Endothelial cell of umbilical vein (primary cell): Measurements from ENCODE around the gene DYRK1A. TPM values are rescaled to one million over a fixed set of nuclear protein-coding genes. Genes with fewer than 3 reads are reported as not detected.

Source experiments
- BruUV-seq: library from RNA; stranded (reverse); fragments of 400-500 nt; replicated peaks from 2 replicates; lab custom pipeline; 2021; lab: Mats Ljungman, UMichigan
- CTCF ChIA-PET: fragments of 300-600, 350-600 bp; sonication (Branson Sonifier 250); formaldehyde crosslinking; loops from one replicate; lab custom pipeline; 2021; ENCODE audit warnings: antibody characterized with exemption, inconsistent platforms; lab: Charles Lee
- POLR2A ChIA-PET: fragments of 300-600, 350-600 bp; sonication (Branson Sonifier 250); formaldehyde crosslinking; loops from one replicate; lab custom pipeline; 2021; ENCODE audit warnings: antibody characterized with exemption, inconsistent platforms; lab: Charles Lee
- DNase-seq: peaks from one replicate; pipeline ENCODE4 v3.0.0-alpha.2; 2011; ENCODE audit warnings: low read depth, low spot score
- FAIRE-seq: peaks from 2 replicates; lab custom pipeline; 2011; peaks lifted over from hg19 to GRCh38; lab: Jason Lieb, UNC
- H2AFZ ChIP-seq: 2 replicates; pipeline ENCODE4 v1.6.0; 2012; ENCODE audit warnings: low read depth, low read length, control low read depth, inconsistent platforms
- H3K27ac ChIP-seq: 2 replicates; pipeline ENCODE4 v1.5.1; 2011; ENCODE audit warnings: low read depth, mild to moderate bottlenecking, control low read depth, low read length, moderate library complexity; ENCODE audit not compliant: insufficient read depth
- H3K27me3 ChIP-seq, 2 experiments: 2 replicates each; pipeline versions ENCODE4 v1.6.0 to v1.6.1; 2011; ENCODE audit warnings: low read length in 2 of 2, mixed read lengths in 1 of 2; ENCODE audit not compliant: control insufficient read depth in 2 of 2, insufficient read depth in 2 of 2
- H3K36me3 ChIP-seq, 2 experiments: 2 replicates in 1 of 2; 3 replicates in 1 of 2; pipeline ENCODE4 v1.5.1; 2011; ENCODE audit warnings: low read length in 2 of 2, mild to moderate bottlenecking in 1 of 2, moderate library complexity in 1 of 2; ENCODE audit not compliant: control insufficient read depth in 2 of 2, insufficient read depth in 2 of 2; ENCODE audit errors: extremely low read depth in 1 of 2
- H3K4me1 ChIP-seq: 3 replicates; pipeline ENCODE4 v1.5.1; 2011; ENCODE audit warnings: mild to moderate bottlenecking, low read length; ENCODE audit not compliant: control insufficient read depth, insufficient read depth; ENCODE audit errors: extremely low read depth
- H3K4me2 ChIP-seq: 2 replicates; pipeline ENCODE4 v1.6.1; 2011; ENCODE audit warnings: low read length, control low read depth, mixed read lengths; ENCODE audit not compliant: insufficient read depth
- H3K4me3 ChIP-seq, 3 experiments: fragments of 200-600 bp in 1 of 3; sonication (generic), shearing (Covaris generic) in 1 of 3; replicated peaks in 1 of 3; 2 replicates each; pipeline ENCODE4 v1.5.1; 2011 to 2016; ENCODE audit warnings: control low read depth in 3 of 3, low read length in 3 of 3, mild to moderate bottlenecking in 2 of 3, inconsistent platforms in 1 of 3, low read depth in 1 of 3, moderate library complexity in 1 of 3; ENCODE audit not compliant: insufficient read depth in 1 of 3
- H3K79me2 ChIP-seq: 2 replicates; pipeline ENCODE4 v1.6.0; 2012; ENCODE audit warnings: low read length, inconsistent platforms; ENCODE audit not compliant: control insufficient read depth, insufficient read depth
- H3K9ac ChIP-seq: replicated peaks from 2 replicates; pipeline ENCODE3; 2011; ENCODE audit warnings: low read length, control low read depth; ENCODE audit not compliant: insufficient read depth; ENCODE audit errors: extremely low read depth
- H3K9me1 ChIP-seq: replicated peaks from 3 replicates; pipeline ENCODE4 v1.6.0; 2011; ENCODE audit warnings: mild to moderate bottlenecking, low read length; ENCODE audit not compliant: control insufficient read depth, insufficient read depth; ENCODE audit errors: extremely low read depth
- H3K9me3 ChIP-seq: replicated peaks from 2 replicates; pipeline ENCODE4 v1.5.1; 2012; ENCODE audit warnings: low read length, inconsistent platforms; ENCODE audit not compliant: control insufficient read depth, insufficient read depth
- H4K20me1 ChIP-seq: replicated peaks from 2 replicates; pipeline ENCODE3; 2011; ENCODE audit warnings: mild to moderate bottlenecking, low read length; ENCODE audit not compliant: control insufficient read depth, insufficient read depth; ENCODE audit errors: extremely low read depth
- EZH2 ChIP-seq: IDR thresholded peaks from 2 replicates; pipeline ENCODE4 v1.6.1; 2012; ENCODE audit warnings: borderline replicate concordance, low read depth, mild to moderate bottlenecking, moderate library complexity, low read length, inconsistent platforms; ENCODE audit not compliant: severe bottlenecking
- FOS ChIP-seq: IDR thresholded peaks from 2 replicates; pipeline ENCODE4 v1.6.1; 2011; ENCODE audit warnings: mild to moderate bottlenecking, low read length, moderate library complexity, borderline replicate concordance; ENCODE audit not compliant: insufficient read depth
- GATA2 ChIP-seq: IDR thresholded peaks from 2 replicates; pipeline ENCODE4 v1.7.0; 2011; ENCODE audit warnings: low read depth, mild to moderate bottlenecking, moderate library complexity, mixed read lengths, low read length; ENCODE audit not compliant: insufficient read length, insufficient read depth
- JUN ChIP-seq: IDR thresholded peaks from 2 replicates; pipeline ENCODE4 v1.6.1; 2011; ENCODE audit warnings: borderline replicate concordance, low read depth; ENCODE audit not compliant: insufficient read length, insufficient read depth
- MYC ChIP-seq: IDR thresholded peaks from one replicate; pipeline ENCODE4 v1.6.1; 2011; ENCODE audit warnings: mild to moderate bottlenecking, low read depth, low read length
- POLR2A ChIP-seq: IDR thresholded peaks from 2 replicates; pipeline ENCODE4 v1.6.1; 2012; ENCODE audit warnings: low read depth, mild to moderate bottlenecking, control low read depth, low read length
- POLR2AphosphoS5 ChIP-seq: IDR thresholded peaks from 2 replicates; pipeline ENCODE4 v1.6.1; 2012; ENCODE audit warnings: low read depth, mild to moderate bottlenecking, control low read depth, low read length, moderate library complexity; ENCODE audit not compliant: insufficient read depth
- dilution Hi-C: fragments of 300-500 bp; cut with MboI; formaldehyde crosslinking; loops from one replicate; pipeline ENCODE4 v1.15.0; 2019; ENCODE audit warnings: low sequenced_read_pairs; ENCODE audit not compliant: extremely low pct_ligation_motif_present
- intact Hi-C: fragments of 100-400 bp; cut with micrococcal nuclease; formaldehyde crosslinking; loops from one replicate; pipeline ENCODE4 v1.10.0; 2022
- polyA plus RNA-seq, 4 experiments: library from polyadenylated mRNA; depleted of rRNA in 3 of 4; stranded (reverse) in 3 of 4; unstranded in 1 of 4; fragments of >200 nt; gene quantifications; 2 replicates each; pipeline versions ENCODE4 v1.2.1 to v1.2.3, GENCODE V29; 2011 to 2012; ENCODE audit warnings: missing spikeins in 1 of 4
- total RNA-seq: library from RNA; stranded (reverse); gene quantifications from 2 replicates; pipeline ENCODE4 v1.2.3, GENCODE V29; 2021
- TF ChIP-seq, protein P1 (sequence below), 2 donors: IDR thresholded peaks; 1 replicate in 1 of 2; 2 replicates in 1 of 2; pipeline ENCODE4 v1.5.1; 2011; ENCODE audit warnings: low read length in 2 of 2, mild to moderate bottlenecking in 2 of 2, moderate library complexity in 2 of 2, control low read depth in 1 of 2, inconsistent platforms in 1 of 2, low read depth in 1 of 2; ENCODE audit not compliant: insufficient read depth in 1 of 2; ENCODE audit errors: extremely low read depth in 1 of 2
- TF ChIP-seq, protein P2 (sequence below): IDR thresholded peaks from 2 replicates; pipeline ENCODE4 v1.6.1; 2011; ENCODE audit not compliant: insufficient read depth, insufficient read length

DYRK1A gene
- total and polyA plus RNA-seq, 2 donors (not counting 3 experiments of a cell fraction or from before 2014, with no cell fraction given), result 51.8 to 53.7 TPM

DNA sequence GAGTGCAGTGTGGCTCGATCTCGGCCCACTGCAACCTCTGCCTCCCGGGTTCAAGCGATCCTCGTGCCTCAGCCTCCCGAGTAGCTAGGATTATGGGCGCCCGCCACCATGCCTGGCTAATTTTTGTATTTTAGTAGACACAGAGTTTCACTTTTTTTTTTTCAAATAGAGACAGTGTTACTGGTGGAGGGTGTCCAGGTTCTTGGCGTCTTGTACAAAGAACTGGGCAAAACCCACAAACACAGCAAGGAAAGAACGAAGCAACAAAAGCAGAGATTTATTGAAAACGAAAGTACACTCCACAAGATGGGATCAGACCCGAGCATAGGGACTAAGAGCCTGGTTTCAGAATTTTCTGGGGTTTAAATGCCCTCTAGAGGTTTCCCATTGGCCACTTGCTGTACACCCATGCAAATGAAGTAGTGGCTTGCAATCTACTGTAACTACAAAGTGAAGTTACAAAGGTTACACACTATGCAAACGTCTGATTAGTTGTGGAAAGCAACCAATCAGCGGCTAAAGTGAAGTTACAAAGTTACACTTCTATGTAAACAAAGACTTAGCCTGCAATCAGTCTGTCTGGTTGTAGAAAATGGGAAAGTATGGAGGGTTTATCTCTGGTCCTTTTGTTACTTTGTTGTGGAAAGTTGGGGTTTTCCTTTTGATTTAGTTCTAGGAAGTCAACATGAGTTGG, 199.1 kb downstream of the DYRK1A start:
- no peak overlapping the region for H3K9ac ChIP-seq
- FAIRE-seq, result no peak
- intact Hi-C loops, result no loop called here
- H3K4me3 ChIP-seq, result no peak overlapping the region
- ChIA-PET POLR2A (interaction anchor here (0.7 kb wide), 2 partner anchors 21 to 69 kb away, joined by 3 to 9 read pairs; no protein-coding TSS in a partner anchor), CTCF (interaction anchor here (0.6 to 2.3 kb wide), 3 partner anchors 10 to 822 kb away, joined by 3 to 15 read pairs (median 3); no protein-coding TSS in a partner anchor)
- DNase-seq, result no peak
- no peaks in the 10 kb centered on the region for H3K9me3 ChIP-seq
- no peak overlapping the region for H3K4me2 ChIP-seq
- no peaks in the 10 kb centered on the region for H3K9me1 ChIP-seq
- no peak overlapping the region for H3K27ac ChIP-seq
- BruUV-seq, result no TSS peak
- H3K79me2 ChIP-seq, result no peaks in the 10 kb centered on the region
- H3K4me1 ChIP-seq, result peaks cover 14% of the 10 kb centered on the region
- H3K27me3 ChIP-seq, result peaks cover 4 to 5% of the 10 kb centered on the region in 2 experiments
- H3K36me3 ChIP-seq, result no peaks in the 10 kb centered on the region
- H2AFZ ChIP-seq, result no peak overlapping the region
- TF ChIP-seq JUN, result no peak
- TF ChIP-seq EZH2, result no peak
- TF ChIP-seq, protein P1, sequence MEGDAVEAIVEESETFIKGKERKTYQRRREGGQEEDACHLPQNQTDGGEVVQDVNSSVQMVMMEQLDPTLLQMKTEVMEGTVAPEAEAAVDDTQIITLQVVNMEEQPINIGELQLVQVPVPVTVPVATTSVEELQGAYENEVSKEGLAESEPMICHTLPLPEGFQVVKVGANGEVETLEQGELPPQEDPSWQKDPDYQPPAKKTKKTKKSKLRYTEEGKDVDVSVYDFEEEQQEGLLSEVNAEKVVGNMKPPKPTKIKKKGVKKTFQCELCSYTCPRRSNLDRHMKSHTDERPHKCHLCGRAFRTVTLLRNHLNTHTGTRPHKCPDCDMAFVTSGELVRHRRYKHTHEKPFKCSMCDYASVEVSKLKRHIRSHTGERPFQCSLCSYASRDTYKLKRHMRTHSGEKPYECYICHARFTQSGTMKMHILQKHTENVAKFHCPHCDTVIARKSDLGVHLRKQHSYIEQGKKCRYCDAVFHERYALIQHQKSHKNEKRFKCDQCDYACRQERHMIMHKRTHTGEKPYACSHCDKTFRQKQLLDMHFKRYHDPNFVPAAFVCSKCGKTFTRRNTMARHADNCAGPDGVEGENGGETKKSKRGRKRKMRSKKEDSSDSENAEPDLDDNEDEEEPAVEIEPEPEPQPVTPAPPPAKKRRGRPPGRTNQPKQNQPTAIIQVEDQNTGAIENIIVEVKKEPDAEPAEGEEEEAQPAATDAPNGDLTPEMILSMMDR (IDR thresholded peaks at IDR 0.05; ENCODE audit: extremely low read depth in 1 of 2, insufficient read depth in 1 of 2, low read depth in 1 of 2, low read length in 2 of 2), result no peak
- TF ChIP-seq, protein P2, sequence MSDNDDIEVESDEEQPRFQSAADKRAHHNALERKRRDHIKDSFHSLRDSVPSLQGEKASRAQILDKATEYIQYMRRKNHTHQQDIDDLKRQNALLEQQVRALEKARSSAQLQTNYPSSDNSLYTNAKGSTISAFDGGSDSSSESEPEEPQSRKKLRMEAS, result no peak
- no peak for TF ChIP-seq GATA2
- no peak for TF ChIP-seq POLR2AphosphoS5
- TF ChIP-seq POLR2A, result no peak
- TF ChIP-seq FOS, result no peak
- no peak for TF ChIP-seq MYC
- no peaks in the 10 kb centered on the region for H4K20me1 ChIP-seq
- dilution Hi-C loops, result no loop called here
